HG02678 (cell line): Measurements from ENCODE around the gene TEX28.
"Not testable (repeated sequence)": the region's sequence is repeated elsewhere in the genome, so short reads cannot be mapped to it uniquely, and the experiment has no call there.

ENCODE experiments used
- ATAC-seq: cut with Tn5 transposase; IDR thresholded peaks from one replicate; pipeline ENCODE4 v1.9.1; 2021; ENCODE audit warnings: mild to moderate bottlenecking, moderate library complexity; ENCODE audit not compliant: unreplicated experiment

TEX28 gene

GRCh38 chrX:154248076-154248475, 46.8 kb downstream of the TEX28 start:
- ATAC-seq: not testable (repeated sequence)

DNA sequence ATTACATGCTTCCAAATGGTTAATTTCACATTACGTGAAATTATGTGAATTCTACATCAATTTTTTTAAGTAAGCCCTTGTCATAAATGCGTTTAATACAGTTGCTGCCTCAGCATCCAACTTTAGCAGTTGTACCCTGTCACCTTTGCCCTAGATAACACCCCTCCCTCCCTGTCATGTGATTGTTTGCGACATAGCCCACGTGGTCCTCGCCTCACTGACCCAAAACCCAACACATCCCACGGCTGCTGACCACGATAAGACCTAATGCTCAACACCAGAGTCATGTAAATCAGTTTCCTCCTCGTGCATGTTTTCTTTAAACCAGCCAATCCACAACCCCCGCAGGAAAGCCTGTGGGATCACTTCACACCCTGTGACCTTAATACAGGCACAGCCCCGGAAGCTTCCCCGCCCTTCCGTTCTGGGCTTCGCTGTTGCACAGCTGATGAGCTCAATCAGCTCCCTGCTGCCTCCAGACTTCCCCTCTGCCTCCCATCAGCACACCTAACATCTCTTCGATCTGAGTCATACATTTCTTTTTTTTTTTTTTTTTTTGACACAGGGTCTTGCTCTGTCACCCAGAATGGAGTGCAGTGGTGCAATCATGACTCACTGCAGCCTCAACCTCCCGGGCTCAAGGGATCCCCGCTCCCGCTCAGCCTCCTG, 47.4 kb downstream of the TEX28 start:
- ATAC-seq: not testable (repeated sequence)

DNA sequence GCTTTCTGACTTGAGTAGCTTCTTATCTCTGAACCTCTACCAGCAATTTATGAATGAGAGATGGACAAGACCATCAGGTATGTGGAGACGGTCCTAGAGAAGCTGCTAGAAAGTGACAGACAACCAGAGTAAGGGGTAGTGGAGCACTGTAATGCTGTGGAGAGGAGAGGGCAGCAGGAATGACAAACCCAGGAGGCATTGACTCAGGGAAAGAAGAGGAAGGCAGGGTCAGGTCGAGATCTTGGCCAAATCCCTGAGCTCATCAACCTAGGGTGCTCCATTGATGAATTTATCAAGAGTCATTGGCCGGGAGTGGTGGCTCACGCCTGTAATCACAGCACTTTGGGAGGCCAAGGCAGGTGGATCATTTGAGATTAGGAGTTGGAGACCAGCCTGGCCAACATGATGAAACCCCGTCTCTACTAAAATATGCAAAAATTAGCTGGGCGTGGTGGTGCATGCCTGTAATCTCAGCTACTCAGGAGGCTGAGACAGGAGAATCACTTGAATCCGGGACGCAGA, 54.9 kb downstream of the TEX28 start:
- ATAC-seq: not testable (repeated sequence)

DNA sequence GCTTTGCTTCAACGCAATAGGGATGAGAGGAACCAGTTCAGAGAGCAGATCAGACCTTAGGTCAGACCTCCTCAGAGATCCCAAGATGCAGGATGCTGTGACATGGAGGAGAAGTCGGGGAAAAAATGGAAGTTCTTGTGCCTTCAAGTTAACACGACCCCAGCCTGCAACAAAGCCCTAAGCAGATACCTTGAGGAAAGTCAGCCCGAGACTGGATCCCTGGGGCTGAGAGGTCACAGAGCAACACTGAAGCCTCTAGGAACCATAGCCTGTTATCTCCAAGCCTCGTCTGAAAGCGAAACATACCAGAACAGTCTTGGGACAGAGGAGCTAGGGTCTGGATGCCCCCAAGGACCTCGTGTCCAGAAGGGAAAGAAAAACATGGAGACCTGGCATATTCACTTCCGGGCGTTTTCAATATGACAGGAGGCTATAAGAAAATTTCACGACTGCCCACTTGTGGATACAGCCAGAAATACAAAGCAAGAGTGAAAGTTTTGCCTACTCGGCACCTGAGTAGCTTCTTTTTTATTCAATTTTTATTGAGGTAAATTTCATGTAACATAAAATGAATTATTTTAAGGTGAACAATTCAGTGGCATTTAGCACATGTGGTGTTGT, 55.9 kb downstream of the TEX28 start:
- not testable (repeated sequence) for ATAC-seq

DNA sequence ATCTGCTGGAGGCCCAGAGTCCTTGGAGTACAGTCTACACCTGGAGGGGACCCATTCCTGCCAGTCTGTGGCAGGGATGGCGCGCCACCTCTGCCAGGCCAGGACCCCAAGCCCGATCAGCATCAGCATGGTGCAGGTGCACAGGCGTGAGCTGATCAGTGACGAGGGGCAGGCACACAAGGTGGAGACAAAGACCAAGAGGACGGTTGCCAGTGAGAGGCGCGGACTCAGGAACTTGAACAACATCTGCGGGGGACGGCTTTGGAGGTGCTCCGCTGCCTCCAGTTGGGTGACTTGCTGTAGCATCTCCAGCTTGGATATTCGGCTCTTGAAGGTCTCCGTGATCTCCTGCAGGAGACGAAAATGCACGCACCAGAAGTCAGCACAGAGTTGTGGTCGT, 61.3 kb downstream of the TEX28 start:
- not testable (repeated sequence) for ATAC-seq

GRCh38 chrX:154231443-154231842, 63.5 kb downstream of the TEX28 start:
- not testable (repeated sequence) for ATAC-seq

DNA sequence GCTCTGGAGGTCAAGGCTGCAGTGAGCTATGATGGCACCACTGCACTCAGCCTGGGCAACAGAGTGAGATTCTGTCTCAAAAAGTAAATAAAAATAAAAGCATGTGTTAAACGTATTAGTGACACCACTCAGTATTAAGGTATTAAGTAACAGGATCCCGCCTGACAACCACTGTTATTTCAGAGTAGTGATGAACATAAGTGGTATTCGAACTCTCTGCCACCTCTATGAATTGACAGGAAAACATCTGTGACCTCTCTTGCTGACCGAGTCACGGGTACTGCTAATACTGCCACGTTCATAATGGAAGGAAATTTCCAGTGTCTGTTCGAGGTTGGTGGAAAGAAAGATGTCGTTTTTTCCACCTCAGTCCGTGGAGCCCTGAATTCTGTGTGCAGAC, 68.2 kb downstream of the TEX28 start:
- ATAC-seq: not testable (repeated sequence)

GRCh38 chrX:154225292-154225691, 69.6 kb downstream of the TEX28 start:
- not testable (repeated sequence) for ATAC-seq
